Activated T-cell treated with anti-CD3 and anti-CD28 coated beads, Interleukin-2, amount 50 U/mL, for 4 hours (primary cell): ENCODE measurements around the gene AIF1. TPM values are rescaled to one million over a fixed set of nuclear protein-coding genes. Genes with fewer than 3 reads are reported as not detected.

Experiments used
- ATAC-seq, 2 donors: fragments of 200-7000 bp; cut with Tn5 transposase; one replicate each; pipeline ENCODE4 v1.10.0; 2021
- DNase-seq: peaks from one replicate; pipeline ENCODE4 v3.0.0-alpha.2; 2020
- H3K27me3 Mint-ChIP-seq: one replicate; pipeline ENCODE4 v1.8.0; 2021; ENCODE audit warnings: low read depth, mixed read lengths
- H3K36me3 Mint-ChIP-seq: one replicate; pipeline ENCODE4 v1.8.0; 2022; ENCODE audit warnings: mixed read lengths; ENCODE audit not compliant: insufficient read depth
- H3K4me1 Mint-ChIP-seq: one replicate; pipeline ENCODE4 v1.8.0; 2021; ENCODE audit warnings: low read depth, mixed read lengths
- H3K4me3 Mint-ChIP-seq: one replicate; pipeline ENCODE4 v1.8.0; 2021; ENCODE audit warnings: mild to moderate bottlenecking, moderate library complexity, mixed read lengths
- H3K9me3 Mint-ChIP-seq: one replicate; pipeline ENCODE4 v1.8.0; 2021; ENCODE audit warnings: mixed read lengths
- total RNA-seq, 3 donors: library from RNA; stranded (reverse); gene quantifications; one replicate each; pipeline ENCODE4 v1.2.1, GENCODE V29; 2021

The AIF1 gene
- total RNA-seq, 3 donors from 2014 or later, result 18.5 to 57.5 (median 36.5) TPM

DNA sequence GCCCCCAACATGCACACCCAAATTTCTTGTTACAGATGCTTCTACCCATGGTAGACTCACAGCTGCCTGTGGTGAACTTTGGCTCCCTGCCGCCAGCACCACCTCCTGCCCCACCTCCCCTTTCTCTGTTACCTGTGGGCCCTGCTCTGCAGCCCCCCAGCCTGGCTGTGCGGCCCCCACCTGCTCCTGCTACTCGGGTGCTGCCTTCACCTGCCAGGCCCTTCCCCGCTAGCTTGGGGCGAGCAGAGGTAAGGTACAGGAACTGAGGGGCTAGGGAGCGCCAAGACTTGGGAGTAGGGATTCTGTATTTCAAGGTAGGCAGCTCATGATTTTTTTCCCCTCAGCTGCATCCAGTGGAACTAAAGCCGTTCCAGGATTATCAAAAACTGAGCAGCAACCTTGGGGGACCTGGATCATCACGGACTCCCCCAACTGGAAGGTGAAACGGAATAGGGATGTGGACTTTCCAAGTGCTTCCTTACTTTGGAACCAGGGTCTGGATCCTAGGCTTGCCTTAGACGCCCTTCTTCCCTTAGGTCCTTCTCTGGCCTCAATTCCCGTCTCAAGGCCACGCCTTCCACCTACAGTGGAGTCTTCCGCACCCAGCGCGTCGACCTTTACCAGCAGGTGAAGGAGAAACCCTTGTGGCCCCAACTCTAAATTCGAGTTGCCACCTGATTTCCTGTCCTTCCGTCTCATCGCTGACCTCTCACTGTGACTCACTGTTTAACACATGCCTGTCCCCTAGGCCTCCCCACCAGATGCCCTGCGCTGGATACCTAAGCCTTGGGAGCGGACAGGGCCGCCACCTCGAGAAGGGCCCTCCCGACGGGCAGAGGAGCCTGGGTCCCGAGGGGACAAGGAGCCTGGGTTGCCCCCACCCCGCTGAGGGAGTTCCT lies 21.9 kb downstream of the AIF1 start:
- H3K36me3 Mint-ChIP-seq, result peaks cover 43% of the 10 kb centered on the region
- H3K4me3 Mint-ChIP-seq, result no peak overlapping the region
- DNase-seq, result no peak
- no peaks in the 10 kb centered on the region for H3K27me3 Mint-ChIP-seq
- no peak for ATAC-seq
- H3K9me3 Mint-ChIP-seq, result no peaks in the 10 kb centered on the region
- H3K4me1 Mint-ChIP-seq, result peaks cover 5% of the 10 kb centered on the region

DNA sequence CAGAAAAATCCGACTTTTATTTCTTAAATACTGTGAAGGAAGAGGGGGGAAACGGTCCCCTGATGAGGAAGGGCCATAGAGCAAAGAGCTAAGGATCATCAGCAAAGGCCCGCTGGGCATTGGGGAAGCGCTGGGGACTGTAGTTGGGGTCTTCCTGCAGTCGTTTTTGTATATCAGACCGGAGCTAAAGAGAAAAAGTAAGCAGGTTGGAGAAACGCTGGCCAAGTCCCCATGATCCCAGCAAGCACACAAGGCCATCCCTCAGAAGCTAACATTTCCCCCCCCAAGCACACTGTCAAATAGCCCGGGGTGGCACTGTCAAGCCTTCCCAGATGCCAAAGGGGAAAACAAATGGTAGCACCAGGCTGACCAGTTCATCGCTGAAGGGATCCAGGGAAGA lies 24.0 kb downstream of the AIF1 start:
- no peaks in the 10 kb centered on the region for H3K27me3 Mint-ChIP-seq

DNA sequence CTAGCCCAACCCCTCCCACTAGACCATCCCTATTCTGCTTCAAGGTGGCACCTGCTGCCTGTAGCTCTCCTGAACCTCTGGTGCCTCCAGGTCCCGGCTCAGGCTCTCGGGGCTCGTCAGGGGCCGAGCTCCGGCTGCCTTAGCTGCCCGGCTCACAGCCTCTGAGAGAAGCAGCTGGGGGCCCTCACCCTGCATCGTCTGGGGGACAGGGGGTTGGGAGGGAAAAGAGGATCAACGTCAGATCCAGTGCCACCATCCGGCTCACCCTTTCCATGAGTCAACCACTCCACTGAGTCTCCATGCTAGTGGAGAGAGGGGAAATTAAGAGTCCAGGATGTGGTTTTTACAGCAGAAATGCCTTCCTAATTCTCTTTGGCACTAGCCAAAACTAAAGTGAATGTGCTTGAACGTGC lies 24.4 kb downstream of the AIF1 start:
- Mint-ChIP-seq H3K27me3 (no peaks in the 10 kb centered on the region), H3K4me1 (peaks cover 5% of the 10 kb centered on the region), H3K36me3 (peaks cover 35% of the 10 kb centered on the region), H3K4me3 (no peak overlapping the region), H3K9me3 (no peaks in the 10 kb centered on the region)
- ATAC-seq (peak in 1 of 2 donors; percentile 30), DNase-seq (no peak)

More for the DNA sequence above, 24.0 kb downstream of the AIF1 start:
- no peak overlapping the region for H3K4me3 Mint-ChIP-seq
- H3K36me3 Mint-ChIP-seq, result peaks cover 37% of the 10 kb centered on the region
- DNase-seq (no peak), ATAC-seq (peak in 1 of 2 donors; percentile 8)
- H3K9me3 Mint-ChIP-seq, result no peaks in the 10 kb centered on the region
- peaks cover 5% of the 10 kb centered on the region for H3K4me1 Mint-ChIP-seq

DNA sequence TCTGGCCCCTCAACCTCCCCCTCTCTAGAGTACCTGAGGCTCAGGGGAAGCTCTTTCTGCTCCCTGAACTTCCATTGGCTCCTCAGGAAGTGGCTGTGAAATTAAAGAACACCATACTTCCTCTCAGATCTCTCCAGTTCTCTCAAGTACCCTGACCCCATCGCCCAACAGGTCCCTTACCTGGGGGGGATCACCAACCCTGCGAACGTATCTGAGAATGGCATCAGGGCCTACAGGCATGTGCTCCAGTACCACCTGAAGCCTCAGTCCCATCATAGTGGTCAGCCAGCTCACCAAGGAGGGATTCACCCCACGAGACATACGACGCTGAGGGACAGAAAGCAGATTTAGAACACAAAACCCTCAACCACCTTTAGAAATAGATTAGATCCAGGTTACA lies 25.6 kb downstream of the AIF1 start:
- H3K27me3 Mint-ChIP-seq, result no peaks in the 10 kb centered on the region
- DNase-seq, result no peak
- peaks cover 5% of the 10 kb centered on the region for H3K4me1 Mint-ChIP-seq
- ATAC-seq, result no peak
- H3K36me3 Mint-ChIP-seq, result peaks cover 36% of the 10 kb centered on the region
- no peaks in the 10 kb centered on the region for H3K9me3 Mint-ChIP-seq
- H3K4me3 Mint-ChIP-seq, result no peak overlapping the region

DNA sequence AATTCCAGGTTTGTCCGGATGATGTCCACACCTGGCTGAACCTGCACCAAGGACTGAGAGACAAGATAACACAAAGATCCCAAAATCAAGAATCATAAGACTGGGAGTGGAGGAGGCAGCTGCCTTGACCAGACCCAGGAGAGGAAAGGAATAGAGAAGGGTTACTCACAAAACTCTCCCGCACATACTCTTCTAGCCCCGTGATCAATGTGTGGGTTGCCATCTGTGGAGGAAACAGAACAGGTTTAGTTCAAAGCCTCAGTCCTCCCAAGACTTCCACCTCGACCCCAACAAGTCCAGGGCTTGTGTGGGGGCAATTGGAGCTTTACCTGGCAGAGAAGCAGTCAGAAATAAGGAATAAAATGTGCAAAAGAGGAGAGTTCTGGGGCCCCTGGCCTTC lies 26.3 kb downstream of the AIF1 start:
- Mint-ChIP-seq H3K9me3 (no peaks in the 10 kb centered on the region), H3K4me1 (peaks cover 5% of the 10 kb centered on the region), H3K27me3 (no peaks in the 10 kb centered on the region), H3K36me3 (peaks cover 30% of the 10 kb centered on the region), H3K4me3 (no peak overlapping the region)
- ATAC-seq (no peak), DNase-seq (no peak)

DNA sequence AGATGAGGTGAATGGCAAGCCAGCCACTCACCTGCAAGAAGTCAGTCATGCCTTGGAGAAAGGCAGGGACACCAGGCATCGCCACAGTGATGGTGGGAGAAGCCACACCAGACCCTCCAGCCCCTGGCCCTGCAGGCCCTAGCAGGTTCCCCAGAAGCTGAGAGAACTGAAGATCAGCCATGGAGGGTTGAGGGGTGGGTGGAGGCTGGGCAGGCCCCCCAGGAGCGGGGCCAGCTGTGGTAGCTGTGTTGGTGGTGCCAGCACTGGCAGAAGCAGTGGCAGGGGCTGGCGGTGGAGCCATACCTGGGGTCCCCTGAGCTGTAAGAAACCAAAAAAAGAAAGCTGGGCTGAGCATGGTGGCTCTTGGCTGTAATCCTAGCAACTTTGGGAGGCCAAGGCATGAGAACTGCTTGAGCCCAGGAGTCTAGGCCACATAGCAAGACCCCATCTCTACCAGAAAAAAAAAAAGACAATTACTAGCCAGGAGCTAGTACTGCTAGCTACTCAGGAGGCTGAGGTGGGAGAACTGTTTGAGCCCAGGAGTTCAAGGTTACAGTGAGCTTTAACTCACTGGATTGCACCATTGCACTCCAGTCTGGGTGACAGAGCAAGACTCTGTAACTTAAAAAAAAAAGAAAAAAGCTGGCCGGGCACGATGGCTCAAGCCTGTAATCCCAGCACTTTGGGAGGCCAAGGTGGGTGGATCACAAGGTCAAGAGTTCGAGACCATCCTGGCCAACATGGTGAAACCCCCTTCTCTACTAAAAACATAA lies 27.9 kb downstream of the AIF1 start:
- Mint-ChIP-seq H3K4me3 (no peak overlapping the region), H3K4me1 (peaks cover 5% of the 10 kb centered on the region), H3K9me3 (no peaks in the 10 kb centered on the region), H3K36me3 (peaks cover 30% of the 10 kb centered on the region), H3K27me3 (no peaks in the 10 kb centered on the region)
- ATAC-seq (no peak), DNase-seq (no peak)

DNA sequence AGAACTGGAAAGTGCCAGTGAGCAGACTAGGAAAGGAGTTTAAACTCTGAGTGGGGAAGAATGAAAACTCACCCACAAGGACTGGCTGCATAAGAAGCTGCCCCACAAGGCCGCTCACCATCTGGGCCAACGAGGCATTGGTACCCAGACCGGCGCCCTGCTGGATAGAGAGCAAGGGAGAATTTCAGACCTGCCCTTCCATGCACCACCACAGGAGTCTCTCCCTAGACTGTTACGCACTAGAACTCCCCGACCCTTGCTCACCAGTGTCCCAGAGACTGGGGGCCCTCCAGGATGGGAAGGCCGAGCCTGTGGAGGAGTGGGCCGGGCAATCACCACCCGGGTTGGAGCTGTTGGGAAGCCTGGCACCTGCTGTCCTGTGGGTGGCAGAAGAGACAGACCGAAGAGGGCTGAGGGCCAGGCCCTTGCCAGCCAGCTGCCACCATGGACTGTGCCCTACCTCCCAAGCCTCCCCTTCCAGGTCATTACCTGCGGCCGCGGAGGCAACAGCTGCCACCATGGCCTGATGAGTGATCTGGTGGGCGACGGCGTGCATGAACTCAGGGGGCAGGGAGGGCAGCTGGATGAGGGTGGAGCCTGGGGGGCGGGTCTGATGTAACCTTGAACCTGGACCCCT lies 28.9 kb downstream of the AIF1 start:
- Mint-ChIP-seq H3K27me3 (no peaks in the 10 kb centered on the region), H3K4me3 (no peak overlapping the region), H3K4me1 (peaks cover 5% of the 10 kb centered on the region), H3K36me3 (peaks cover 33% of the 10 kb centered on the region), H3K9me3 (no peaks in the 10 kb centered on the region)
- ATAC-seq, result no peak
- DNase-seq, result no peak

DNA sequence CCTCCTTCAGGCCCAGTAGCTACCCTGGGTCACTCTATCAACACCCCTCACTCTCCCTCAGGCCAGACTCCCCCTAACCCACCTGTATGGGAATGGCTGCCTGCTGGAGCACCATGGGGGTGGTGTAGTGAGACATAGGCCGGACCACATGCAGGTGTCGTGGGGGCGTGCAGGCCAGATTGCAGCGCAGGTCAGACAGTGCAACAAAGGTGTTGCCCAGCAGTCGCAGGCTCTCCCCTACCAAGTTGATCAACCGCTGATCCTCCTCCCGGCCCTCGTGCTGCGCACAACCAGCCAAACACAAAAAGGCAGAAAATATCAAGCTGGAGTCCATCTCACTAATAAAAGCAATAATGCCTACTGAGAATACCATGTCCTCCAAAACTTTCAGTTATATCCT lies 30.3 kb downstream of the AIF1 start:
- ATAC-seq, result no peak
- Mint-ChIP-seq H3K36me3 (peaks cover 38% of the 10 kb centered on the region), H3K9me3 (no peaks in the 10 kb centered on the region), H3K4me3 (no peak overlapping the region), H3K4me1 (peaks cover 10% of the 10 kb centered on the region), H3K27me3 (no peaks in the 10 kb centered on the region)
- no peak for DNase-seq

DNA sequence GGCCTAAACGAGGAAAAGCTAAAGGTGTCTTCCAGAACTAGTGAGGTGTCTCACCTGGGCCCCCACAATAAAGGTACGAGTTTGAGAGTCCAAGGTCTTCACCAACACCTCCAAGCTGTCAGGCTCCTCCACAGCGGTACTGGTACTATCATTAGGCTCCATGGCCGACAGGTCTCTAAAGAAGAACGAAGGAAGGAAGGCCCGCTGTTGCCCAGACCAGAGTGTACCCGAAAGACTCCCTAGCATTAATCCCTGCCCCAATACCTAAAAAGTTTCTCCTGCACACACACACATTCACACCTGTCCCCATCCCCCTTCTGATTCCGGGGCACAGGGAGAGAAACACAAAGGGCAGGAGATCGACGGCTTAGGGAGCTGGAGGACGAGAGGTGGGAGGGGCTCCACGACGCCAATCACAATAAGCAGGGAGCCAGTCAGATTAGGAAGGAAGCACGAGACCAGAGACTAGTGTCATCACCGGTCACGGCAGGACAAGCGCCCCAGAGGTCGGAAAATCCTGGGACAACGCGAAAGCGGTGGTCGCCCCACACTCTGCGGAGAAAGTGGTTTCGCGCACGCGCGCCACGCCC lies 36.7 kb downstream of the AIF1 start:
- DNase-seq (no peak), ATAC-seq (peak; percentile 51 to 56)
- Mint-ChIP-seq H3K36me3 (peaks cover 30% of the 10 kb centered on the region), H3K27me3 (no peaks in the 10 kb centered on the region), H3K4me1 (peaks cover 41% of the 10 kb centered on the region), H3K9me3 (no peaks in the 10 kb centered on the region), H3K4me3 (peak overlapping the region; percentile 89)

DNA sequence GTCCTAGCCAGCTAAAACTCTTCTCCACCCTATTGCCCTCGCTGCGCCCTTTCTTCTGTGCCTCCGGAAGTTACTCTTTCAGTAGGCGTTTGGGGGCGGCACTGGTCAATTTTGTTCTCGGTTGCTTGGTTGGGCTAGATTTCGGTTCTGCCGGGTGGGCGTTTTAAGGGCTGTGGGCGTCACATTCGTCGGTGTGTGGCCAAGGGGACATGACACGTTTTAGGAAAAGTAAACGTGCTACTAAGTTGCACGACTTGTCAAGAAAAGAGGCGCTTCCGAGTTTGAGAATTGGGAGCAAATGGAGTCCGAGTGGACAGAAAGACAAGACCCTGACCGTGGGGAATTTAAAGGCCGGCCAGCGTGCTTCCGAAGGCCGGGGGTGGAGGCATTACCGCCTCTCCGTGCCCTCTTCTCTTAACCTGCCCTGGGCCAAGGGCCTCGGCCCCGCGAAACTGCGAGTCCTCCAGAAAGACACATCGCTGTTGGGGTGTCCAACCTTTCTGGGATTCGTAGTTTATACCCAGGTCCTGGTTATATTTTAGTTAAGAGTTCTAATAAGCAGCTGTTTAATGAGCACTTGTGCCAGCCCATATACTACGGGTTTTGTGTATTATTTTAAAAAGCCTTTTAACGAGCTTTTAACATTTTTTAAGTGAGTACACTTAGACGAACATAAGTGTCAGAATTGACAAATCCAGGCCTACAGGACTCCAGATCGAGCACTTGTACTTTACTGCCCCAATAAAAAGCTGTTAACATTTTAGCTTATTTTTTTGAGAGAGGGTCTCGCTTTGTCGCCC lies 38.1 kb downstream of the AIF1 start:
- H3K4me1 Mint-ChIP-seq, result peaks cover 53% of the 10 kb centered on the region
- DNase-seq, result no peak

DNA sequence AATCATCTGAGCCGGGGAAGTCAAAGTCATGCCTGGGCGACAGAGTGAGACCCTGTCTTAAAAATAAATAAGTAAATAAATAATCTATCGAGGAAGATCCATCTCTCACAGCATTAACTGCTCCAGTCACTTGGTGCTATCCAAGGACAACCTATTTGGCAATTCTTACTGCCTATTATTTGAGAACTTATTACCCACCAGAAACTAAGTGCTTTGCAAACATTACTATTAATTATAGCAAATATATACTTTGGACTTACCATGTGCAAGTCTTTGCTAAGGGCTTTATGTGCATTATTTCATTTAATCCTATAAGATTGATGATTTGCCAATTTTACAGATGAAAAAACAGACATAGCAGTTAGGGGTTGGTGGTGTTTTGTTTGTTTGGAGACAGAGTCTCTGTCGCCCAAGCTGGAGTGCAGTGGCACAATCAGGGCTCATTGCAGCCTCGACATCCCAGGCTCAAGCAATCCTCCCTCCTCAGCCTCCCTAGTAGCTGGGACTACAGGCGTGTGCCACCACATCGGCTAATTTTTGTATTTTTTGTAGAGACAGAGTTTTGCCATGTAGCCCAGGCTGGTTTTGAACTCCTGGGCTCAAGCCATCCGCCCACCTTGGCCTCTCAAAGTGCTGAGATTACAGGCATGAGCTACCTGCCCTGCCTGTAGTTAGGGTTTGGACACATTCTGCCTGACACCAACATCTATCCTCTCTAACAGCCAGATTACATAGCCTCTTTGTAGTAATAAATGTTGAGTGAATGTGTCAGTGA lies 39.7 kb downstream of the AIF1 start:
- H3K9me3 Mint-ChIP-seq, result no peaks in the 10 kb centered on the region
- H3K4me1 Mint-ChIP-seq, result peaks cover 62% of the 10 kb centered on the region
- no peak overlapping the region for H3K4me3 Mint-ChIP-seq
- ATAC-seq (no peak), DNase-seq (no peak)
- peaks cover 19% of the 10 kb centered on the region for H3K36me3 Mint-ChIP-seq
- H3K27me3 Mint-ChIP-seq, result no peaks in the 10 kb centered on the region

More for the DNA sequence above, 38.1 kb downstream of the AIF1 start:
- Mint-ChIP-seq H3K27me3 (no peaks in the 10 kb centered on the region), H3K36me3 (peaks cover 28% of the 10 kb centered on the region), H3K4me3 (peak overlapping the region; percentile 89), H3K9me3 (no peaks in the 10 kb centered on the region)
- ATAC-seq, result peak; percentile 63 to 64

DNA sequence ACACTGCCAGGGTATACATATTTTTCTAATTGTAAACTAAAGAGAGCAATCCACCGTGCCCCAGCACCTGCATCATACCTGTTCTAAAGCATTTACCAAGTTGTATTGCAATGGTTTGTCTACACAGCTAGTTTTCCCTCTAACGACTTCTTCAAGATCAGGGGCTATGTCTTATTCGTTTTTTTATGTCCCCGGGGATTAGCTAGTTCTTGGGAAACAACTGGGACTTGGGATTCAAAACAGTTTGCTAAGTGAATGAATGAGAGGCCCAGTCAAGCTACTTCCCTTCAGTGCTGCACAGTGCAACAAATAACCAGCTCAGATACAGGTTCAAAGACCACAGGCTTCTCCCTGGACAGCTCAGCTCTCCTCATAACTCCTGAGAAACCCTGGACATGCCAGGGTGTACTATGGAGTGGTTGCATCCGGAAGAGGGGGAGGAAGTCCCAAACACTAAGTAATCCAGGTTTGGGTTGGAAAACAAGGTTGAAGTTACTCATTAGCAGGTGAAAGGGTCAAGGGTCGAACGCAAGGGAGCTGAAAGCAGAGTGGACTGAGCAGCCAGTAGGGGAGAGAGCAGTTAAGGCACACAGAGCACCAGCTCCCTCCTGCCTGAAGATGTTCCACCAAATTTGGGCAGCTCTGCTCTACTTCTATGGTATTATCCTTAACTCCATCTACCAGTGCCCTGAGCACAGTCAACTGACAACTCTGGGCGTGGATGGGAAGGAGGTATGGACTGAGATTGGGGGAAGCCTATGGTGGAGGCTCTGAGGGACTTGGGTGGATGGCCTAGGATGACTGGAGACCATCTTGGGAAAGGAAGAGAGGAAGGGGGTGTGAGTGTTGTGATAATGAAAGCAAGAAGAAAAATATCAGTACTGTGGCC lies 40.6 kb downstream of the AIF1 start, which contains the start of gene APOM:
Gene APOM (plus strand): TSS at position 546 of the 889 bp plus-strand sequence. CDS start 73 bp downstream, at position 619.
- Mint-ChIP-seq H3K4me1 (peaks cover 62% of the 10 kb centered on the region), H3K36me3 (peaks cover 15% of the 10 kb centered on the region), H3K27me3 (no peaks in the 10 kb centered on the region), H3K4me3 (no peak within 1 kb of the TSS), H3K9me3 (no peaks in the 10 kb centered on the region)
- ATAC-seq (no peak), DNase-seq (no peak)
